ENCODE data around the gene ANKRD24.
"Not testable (repeated sequence)": the region's sequence is repeated elsewhere in the genome, so short reads cannot be mapped to it uniquely, and the experiment has no call there.

The ANKRD24 gene

GRCh38 chr19:4233282-4233853, 50.9 kb downstream of the ANKRD24 start:
- peak; percentile 42 for DNase-seq

DNA sequence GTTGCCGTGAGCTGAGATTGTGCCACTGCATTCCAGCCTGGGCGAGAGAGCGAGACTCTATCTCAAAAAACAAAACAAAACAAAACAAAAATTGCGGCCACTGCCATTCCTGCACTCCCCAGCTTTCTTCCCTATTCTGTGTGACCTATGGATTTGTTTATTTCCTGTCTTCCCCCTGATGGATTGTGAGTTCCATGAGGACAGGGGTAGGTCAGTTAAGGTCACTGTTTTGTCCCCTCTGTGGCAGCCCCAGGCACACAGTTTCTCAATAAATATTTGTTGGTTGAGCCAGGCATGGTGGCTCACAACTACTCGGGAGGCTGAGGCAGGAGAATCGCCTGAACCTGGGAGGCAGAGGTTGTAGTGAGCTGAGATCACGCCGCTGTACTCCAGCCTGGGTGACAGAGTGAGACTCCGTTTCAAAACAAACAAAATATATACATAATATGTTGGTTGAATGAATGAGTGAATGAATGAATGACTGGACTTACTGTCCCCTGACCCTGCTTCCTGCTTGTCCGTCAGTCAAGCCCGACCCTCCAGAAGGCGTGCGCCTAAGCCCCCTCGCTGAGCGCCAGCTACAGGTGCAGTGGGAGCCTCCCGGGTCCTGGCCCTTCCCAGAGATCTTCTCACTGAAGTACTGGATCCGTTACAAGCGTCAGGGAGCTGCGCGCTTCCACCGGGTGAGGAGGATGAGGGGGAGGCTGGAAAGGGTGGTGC, 51.8 kb downstream of the ANKRD24 start:
- no peak for DNase-seq

GRCh38 chr19:4234862-4235201, 52.3 kb downstream of the ANKRD24 start:
- no peak for DNase-seq

GRCh38 chr19:4237510-4237909, 55.0 kb downstream of the ANKRD24 start:
- not testable (repeated sequence) for DNase-seq

- no peak for DNase-seq
These were observed 56.3 kb downstream of the ANKRD24 start for GRCh38 chr19:4238831-4239230.

GRCh38 chr19:4241824-4242430, 59.4 kb downstream of the ANKRD24 start:
- no peak for DNase-seq

DNA sequence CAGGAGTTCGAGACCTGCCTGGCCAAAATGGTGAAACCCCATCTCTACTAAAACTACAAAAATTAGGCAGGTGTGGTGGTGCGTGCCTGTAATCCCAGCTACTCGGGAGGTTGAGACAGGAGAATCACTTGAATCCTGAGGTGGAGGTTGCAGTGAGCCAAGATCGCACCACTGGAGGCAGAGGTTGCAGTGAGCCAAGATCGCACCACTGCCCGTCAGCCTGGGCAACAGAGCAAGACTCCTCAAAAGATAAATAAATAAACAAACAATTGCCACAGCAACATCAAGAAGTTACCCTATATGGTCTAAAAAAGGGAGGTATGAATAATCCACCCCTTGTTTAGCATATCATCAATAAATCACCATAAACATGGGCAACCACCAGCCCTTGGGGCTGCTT, 63.4 kb downstream of the ANKRD24 start:
- not testable (repeated sequence) for DNase-seq

DNA sequence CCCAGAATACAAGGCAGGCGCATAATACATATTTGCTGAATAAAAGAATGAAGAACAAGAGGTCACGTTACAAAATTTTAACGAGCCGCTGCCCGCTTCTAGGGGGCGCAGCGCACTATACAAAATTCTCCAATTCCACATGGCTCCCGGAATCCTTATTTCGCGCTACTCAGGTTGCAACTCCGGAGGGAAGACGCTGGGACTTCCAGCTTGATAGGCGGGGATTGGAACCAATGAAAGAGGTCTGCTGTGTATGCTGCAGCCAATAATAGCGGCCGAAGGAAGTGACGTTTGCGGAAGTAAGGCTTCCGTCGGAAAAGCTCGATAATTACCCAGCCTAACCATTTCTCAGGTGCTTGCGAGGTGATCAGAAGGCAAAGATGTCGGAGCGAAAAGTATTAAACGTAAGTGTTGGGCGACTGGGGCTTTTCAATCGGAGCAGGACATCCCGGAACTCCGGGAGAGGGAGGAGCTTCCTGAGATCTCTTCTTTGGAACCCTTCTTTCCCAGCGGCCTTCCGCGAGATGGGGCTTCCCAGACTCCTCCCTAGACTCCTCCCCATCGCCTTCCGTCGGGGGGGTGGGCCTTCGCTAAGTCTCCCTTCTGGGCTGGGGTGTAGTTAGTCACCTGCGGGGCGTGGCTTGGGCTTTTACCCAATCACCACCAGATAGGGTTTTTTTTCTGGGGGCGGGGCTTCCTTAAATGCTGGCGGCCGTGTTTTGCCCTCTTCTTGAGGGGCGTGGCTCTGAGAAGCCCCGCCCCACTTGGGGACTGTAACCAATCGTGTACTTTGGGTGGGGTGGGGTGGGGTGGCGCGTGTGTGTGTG, 64.5 kb downstream of the ANKRD24 start, which contains the start of gene YJU2:
Gene YJU2, plus strand, starts transcription at position 314 of the 827 bp plus-strand sequence. Its CDS starts 67 bp downstream, at position 381.
- peak; percentile 100 for DNase-seq

DNA sequence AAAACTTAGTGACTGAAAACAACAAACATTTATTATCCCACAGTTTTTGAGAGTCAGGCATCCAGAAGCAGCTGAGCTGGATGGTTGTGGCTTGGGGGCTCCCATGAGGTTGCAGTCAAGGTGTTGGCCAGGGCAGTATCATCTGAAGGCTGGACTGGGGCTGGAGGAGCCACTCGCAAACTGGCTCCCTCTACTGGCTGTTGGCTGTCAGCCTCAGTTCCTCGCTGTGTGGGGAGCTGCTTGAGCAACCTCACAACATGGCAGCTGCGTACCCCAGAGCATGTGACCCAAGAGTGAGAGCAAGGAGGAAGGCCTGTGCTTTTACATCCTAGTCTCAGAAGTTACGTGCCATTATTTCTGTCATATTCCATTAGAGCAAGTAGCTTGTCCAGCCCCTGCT, 74.1 kb downstream of the ANKRD24 start:
- DNase-seq = no peak

DNA sequence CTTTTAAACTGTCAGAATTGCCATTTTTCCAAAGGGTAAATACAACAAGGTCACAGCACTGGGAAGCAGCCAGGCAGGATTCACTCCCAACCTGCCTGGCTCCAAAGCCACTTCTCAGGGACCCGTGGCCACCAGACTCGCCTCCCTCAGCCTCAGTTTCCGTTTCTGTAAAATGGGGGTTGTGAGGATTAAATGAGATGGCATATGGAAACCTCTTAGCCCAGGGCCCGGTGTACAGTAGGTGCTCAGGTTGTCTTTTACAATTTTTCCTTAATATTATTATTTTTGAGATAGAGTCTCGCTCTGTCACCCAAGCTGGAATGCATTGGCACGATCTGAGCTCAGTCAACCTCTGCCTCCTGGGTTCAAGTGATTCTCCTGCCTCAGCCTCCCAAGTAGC, 74.5 kb downstream of the ANKRD24 start:
- DNase-seq = no peak

DNA sequence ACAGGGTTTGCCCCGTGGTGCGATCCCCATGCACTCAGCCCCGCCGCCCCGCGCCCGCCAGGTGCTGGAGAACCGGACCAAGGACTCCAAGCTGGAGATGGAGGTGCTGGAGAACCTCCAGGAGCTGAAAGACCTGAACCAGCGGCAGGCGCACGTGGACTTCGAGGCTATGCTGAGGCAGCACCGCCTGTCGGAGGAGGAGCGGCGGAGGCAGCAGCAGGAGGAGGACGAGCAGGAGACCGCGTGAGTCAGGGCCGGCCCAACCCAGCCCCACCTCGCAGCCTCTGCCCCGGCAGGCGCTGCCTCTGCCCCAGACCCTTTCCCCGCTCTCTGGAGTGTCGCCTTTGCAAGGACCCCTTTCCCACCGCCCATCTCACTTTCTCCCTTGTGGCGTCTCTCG, 75.7 kb downstream of the ANKRD24 start:
- no peak for DNase-seq

DNA sequence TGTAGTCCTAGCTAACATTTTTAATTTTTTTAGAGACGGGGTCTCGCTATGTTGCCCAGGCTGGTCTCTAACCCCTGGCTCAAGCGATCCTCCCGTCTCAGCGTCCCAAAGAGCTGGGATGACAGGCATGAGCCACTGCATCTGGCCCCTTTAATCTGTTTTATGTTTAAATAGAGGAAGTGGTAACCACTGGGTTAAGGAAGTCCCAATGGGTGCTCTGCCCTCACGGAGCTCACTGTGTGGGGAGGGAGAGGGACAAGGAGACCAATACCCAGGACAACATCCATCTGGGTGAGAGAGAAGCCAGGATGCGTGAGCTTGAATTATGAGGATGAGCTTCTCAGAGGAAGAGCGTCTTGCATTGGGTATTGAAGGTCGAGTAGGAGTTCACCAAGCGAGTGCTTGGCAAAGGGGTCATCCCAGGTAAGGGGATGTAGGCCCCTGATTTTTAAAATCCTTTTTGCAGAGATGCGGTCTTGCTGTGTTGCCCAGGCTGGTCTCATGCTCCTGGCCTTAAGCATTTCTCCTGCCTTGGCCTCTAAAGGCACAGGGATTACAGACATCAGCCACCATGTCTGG, 78.2 kb downstream of the ANKRD24 start:
- DNase-seq = no peak

DNA sequence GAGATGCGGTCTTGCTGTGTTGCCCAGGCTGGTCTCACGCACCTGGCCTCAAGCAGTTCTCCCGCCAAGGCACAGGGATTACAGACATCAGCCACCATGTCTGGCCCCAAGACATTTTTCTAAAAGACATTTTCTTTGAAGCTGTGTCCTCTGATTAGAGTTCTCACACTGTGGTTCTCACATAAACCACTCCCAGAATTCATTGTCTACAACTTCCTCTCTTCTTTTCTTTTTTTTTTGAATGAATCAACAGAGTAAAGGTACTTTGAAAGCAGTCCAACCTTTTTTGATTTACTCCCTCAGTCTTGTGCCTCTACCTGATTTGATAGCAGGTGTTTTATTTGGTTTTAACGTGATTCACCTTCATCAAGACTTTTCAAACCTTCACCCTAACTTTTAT, 82.3 kb downstream of the ANKRD24 start:
- no peak for DNase-seq

DNA sequence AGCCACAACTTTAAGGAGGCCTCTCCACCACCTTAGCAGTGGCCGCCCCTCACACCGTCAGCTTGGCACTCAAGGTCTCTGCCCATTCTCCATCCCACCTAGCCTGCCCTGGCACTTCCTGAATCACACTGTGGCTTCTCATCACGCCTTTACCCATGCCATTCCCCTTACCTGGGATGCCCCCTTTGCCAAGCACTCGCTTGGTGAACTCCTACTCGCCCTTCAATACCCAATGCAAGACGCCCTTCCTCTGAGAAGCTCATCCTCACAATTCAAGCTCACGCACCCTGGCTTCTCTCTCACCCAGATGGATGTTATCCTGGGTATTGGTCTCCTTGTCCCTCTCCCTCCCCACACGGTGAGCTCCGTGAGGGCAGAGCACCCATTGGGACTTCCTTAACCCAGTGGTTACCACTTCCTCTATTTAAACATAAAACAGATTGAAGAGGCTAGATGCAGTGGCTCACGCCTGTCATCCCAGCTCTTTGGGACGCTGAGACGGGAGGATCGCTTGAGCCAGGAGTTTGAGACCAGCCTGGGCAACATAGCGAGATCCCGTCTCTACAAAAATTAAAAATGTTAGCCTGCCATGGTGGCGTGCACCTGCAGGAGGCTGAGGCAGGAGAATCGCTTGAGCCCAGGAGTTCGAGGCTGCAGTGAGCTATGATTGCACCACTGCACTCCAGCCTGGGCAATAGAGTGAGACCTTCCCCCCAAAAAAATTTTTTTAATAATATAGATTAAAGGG, 83.9 kb downstream of the ANKRD24 start:
- DNase-seq = no peak

DNA sequence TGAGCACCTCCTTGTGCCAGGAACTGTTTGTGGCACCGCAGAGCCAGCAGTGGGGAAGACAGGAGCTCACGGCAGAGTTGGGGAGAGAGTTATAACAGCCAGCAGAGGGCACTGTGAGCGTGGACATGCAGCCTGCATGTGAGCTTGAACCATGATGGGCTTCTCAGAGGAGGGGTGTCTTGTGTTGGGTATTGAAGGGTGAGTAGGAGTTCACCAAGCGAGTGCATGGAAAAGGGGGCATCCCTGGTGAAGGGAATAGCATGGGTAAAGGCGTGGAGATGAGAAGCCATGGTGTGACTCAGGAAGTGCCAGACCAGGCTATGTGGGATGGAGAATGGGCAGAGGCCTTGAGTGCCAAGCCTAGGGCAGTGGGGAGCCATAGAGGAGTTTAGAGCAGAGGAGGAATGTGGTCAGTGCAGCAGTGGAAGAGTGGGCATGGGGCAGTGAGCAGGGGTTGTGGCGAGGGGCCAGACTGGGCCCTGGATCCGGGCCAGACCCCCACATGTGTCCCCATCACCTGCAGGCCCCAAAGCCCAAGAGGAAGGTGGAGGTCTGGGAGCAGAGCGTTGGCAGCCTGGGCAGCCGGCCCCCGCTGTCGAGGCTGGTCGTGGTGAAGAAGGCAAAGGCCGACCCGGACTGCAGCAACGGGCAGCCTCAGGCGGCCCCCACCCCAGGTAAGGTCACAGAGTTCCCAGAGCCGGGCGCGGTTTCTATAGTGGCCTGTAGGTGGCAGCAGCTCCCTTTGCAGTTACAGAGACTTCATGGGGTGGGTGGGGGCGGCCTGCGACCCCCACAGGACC, 84.8 kb downstream of the ANKRD24 start:
- peak; percentile 68 for DNase-seq

GRCh38 chr19:4267901-4268815, 85.7 kb downstream of the ANKRD24 start:
- DNase-seq = no peak

DNA sequence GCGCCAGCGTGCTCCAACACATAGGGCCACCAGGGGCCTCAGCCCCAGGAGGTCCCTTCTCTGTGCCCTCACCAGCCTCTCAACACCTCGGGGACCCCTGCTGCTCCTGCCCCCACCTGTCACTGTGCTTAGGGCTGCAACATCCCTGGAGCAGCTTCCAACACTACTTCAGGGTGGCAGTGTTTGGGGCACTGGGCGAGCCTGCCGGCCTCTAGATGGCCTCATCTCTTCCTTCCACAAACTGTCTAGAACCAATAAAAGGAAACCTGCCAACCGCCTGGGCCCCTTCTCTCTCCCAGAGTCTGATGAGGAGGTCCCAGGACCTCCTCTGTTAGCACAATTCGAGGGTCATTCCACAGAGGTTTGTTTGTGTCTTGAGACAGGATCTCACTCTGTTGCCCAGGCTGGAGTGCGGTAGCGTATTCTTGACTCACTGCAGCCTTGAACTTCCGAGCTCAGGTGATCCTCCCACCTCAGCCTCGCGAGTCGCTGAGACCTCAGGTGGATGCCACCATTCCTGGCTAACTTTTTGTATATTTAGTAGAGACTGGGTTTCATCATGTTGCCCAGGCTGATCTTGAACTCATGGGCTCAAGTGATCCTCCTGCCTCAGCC, 86.4 kb downstream of the ANKRD24 start:
- DNase-seq = no peak

- no peak for DNase-seq
These were observed 90.4 kb downstream of the ANKRD24 start for GRCh38 chr19:4272894-4273293.

- not testable (repeated sequence) for DNase-seq
These were observed 91.8 kb downstream of the ANKRD24 start for GRCh38 chr19:4274321-4274686.
